Measurements from ENCODE around the gene DLG5.

Gene DLG5

GRCh38 chr10:77911535-77912123 is 14.9 kb downstream of the DLG5 start:
- no peak for DNase-seq (ENCODE audit: low read depth, low spot score)
- ChIA-PET POLR2A (no interaction called here), CTCF (interaction anchor here (1.4 to 1.5 kb wide), 2 partner anchors 16 to 23 kb away, joined by 3 read pairs; no protein-coding TSS in a partner anchor)
- no peak for TF ChIP-seq CTCF (IDR thresholded peaks at IDR 0.05; ENCODE audit: insufficient read depth, low read length, missing control alignments)
- H3K4me3 ChIP-seq (ENCODE audit: low read depth, low read length) = no peak overlapping the region

- no peak overlapping the region for H3K4me3 ChIP-seq (ENCODE audit: low read depth, low read length)
- no peak for DNase-seq (ENCODE audit: low read depth, low spot score)
- CTCF ChIA-PET = interaction anchor here (1.4 kb wide), 1 partner anchor 22 kb away, joined by 3 read pairs; no protein-coding TSS in a partner anchor
- POLR2A ChIA-PET = no interaction called here
- no peak for TF ChIP-seq CTCF (IDR thresholded peaks at IDR 0.05; ENCODE audit: insufficient read depth, low read length, missing control alignments)
These were observed 15.9 kb downstream of the DLG5 start for GRCh38 chr10:77910524-77911145.

GRCh38 chr10:77909749-77910375 is 16.7 kb downstream of the DLG5 start:
- no peak for TF ChIP-seq CTCF (IDR thresholded peaks at IDR 0.05; ENCODE audit: insufficient read depth, low read length, missing control alignments)
- CTCF ChIA-PET = interaction anchor here (1.1 kb wide), 2 partner anchors 10 to 19 kb away, joined by 3 read pairs; no protein-coding TSS in a partner anchor
- H3K4me3 ChIP-seq (ENCODE audit: low read depth, low read length) = no peak overlapping the region
- POLR2A ChIA-PET = interaction anchor here (1.0 kb wide), 1 partner anchor 16 kb away, joined by 7 read pairs; the partner anchor contains the start of gene DLG5
- DNase-seq (ENCODE audit: low read depth, low spot score) = no peak

GRCh38 chr10:77909021-77909748 is 17.4 kb downstream of the DLG5 start:
- POLR2A ChIA-PET = interaction anchor here (1.0 kb wide), 1 partner anchor 17 kb away, joined by 7 read pairs; the partner anchor contains the start of gene DLG5
- CTCF ChIA-PET = interaction anchor here (1.1 to 1.2 kb wide), 3 partner anchors 11 to 26 kb away, joined by 3 to 5 read pairs (median 3); no protein-coding TSS in a partner anchor
- H3K4me3 ChIP-seq (ENCODE audit: low read depth, low read length) = no peak overlapping the region

GRCh38 chr10:77907900-77908717 is 18.4 kb downstream of the DLG5 start:
- DNase-seq (ENCODE audit: low read depth, low spot score) = no peak
- POLR2A ChIA-PET = no interaction called here
- no peak overlapping the region for H3K4me3 ChIP-seq (ENCODE audit: low read depth, low read length)
- CTCF ChIA-PET = interaction anchor here (1.2 kb wide), 1 partner anchor 27 kb away, joined by 5 read pairs; no protein-coding TSS in a partner anchor
- peak; percentile 15 for TF ChIP-seq CTCF (IDR thresholded peaks at IDR 0.05; ENCODE audit: insufficient read depth, low read length, missing control alignments)

More at GRCh38 chr10:77909021-77909748, 17.4 kb downstream of the DLG5 start:
- TF ChIP-seq CTCF (IDR thresholded peaks at IDR 0.05; ENCODE audit: insufficient read depth, low read length, missing control alignments) = no peak
- DNase-seq (ENCODE audit: low read depth, low spot score) = no peak
